ENCODE measurements around the gene ATXN7L3.
"Not testable (repeated sequence)": the region's sequence is repeated elsewhere in the genome, so short reads cannot be mapped to it uniquely, and the experiment has no call there.

Gene ATXN7L3

DNA sequence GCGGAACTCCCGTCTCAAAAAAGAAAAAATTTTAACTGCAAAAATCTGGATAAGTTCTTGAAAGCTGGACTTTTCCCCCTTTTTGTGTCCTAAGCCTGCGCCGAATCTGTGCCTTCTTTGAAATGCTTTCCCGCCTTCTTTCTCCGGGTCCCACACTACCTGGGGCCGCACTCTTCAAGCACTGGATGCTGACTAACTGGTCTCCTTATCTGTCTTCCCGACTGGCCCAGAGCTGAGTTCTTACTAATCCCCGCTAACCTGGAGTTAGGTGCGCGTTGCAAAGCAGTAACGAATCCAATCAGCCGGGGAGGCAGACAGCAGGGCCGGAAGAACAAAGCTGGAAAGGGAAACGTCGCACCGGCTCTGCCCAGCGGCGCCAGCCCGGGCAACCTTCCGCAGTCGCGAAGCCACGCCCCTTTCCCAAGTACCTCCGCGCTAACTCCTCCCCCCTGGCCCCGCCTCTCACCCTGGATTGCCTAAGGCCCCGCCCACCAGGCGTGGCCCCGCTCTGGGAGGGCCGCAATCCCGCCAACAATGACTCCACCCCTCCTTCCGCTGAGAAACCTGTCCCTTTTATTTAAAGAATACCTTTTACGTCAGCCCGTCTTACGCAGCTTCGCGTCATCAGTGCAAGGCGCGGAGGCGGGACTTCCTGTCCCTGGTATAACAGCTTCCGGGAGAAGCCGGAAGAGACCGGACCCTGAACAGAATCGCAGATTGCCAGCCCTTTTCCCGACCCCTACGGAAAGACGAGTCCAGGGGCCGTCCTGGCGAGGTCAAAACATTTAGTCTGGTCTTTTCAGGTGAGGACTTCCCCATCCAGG lies 13.2 kb downstream of the ATXN7L3 start, which contains the start of gene TMUB2:
Gene TMUB2, plus strand, starts transcription at position 666 of the 824 bp plus-strand sequence. CDS start 737 bp downstream, outside the sequence.
- DNase-seq: peak; percentile 99
- in situ Hi-C loops (cut with MboI; ENCODE audit: low pct_unique_long_range_greater_than_20kb, low sequenced_read_pairs): no loop called here

DNA sequence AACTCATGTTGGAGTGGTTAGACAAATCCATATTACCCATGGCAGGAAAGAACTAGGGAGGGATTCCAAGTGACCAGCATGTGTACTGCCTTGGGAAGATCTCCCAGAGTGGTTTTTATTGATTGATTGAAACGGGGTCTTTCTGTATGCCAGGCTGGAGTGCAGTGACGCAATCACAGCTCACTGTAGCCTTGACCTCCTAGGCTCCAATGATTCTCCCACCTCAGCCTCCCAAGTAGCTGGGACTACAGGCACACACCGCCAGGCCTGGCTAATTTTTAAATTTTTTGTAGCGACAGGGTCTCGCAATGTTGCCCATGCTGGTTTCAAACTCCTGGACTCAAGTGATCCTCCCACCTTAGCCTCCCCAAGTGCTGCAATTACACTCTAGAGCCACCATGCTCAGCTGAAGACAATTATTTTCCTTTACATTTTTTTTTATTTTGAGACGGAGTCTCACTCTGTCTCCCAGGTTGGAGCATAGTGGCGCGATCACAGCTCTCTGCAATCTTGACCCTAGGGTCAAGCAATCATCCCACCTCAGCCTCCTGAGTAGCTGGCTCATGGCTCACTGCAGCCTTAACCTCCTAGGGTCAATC lies 15.4 kb downstream of the ATXN7L3 start:
- DNase-seq: no peak
- in situ Hi-C loops (cut with MboI; ENCODE audit: low pct_unique_long_range_greater_than_20kb, low sequenced_read_pairs): no loop called here

DNA sequence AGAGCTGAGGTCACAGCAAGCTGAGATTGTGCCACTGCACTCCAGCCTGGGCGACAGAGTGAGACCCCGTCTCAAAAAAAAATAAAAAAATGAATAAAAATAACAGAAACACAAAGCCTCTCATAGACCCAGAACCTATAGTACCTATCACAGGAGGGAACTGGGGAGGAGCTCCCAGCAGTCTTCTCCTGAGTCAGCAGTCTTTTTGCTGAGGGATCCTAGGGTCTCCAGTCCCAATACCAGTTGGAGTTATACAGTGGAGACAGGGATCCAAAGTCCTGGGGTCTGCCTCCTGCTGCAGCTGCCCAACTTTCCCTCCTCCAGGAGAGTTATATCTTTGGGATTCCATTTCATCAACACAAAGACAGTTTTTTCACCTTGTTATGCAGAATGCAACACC lies 16.7 kb downstream of the ATXN7L3 start:
- in situ Hi-C loops (cut with MboI; ENCODE audit: low pct_unique_long_range_greater_than_20kb, low sequenced_read_pairs): no loop called here
- DNase-seq: no peak

DNA sequence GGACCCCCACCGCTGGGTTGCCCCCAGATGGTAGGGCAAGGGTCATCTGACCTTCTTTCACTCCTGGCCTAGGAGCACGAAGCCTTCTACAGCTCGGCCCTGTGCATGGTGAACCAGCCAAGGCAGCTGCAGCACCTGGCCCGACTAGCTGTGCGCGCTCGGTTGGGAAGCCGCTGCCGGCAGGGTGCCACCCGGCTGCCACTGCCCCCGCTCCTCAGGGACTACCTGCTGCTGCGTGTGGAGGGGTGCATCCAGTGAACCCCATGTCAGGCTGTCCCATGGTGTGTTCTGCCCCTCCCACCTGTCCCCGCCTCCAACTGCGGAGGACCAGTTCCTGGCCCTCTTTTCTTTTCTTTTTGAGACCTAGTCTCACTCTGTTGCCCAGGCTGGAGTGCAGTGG lies 21.6 kb downstream of the ATXN7L3 start:
- in situ Hi-C loops (cut with MboI; ENCODE audit: low pct_unique_long_range_greater_than_20kb, low sequenced_read_pairs): no loop called here

DNA sequence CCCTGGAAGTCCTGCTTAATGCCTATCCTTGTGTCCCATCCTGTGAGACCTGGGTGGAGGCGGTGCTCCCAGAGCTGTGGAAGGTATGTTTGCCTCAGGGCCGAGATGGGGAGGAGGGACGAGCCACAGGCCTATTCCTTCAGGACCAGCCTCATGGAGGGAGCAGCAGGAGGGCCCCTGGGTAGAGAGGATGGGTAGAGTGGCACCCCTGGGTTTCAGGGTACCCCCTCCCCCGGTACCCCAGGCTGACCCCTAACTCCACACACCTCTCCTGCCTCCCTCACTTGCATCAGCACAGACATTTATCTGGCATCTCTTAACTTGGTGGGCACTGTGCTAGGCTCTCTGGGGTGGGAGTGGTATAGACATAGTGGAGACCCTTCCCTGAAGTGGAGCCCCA lies 22.0 kb downstream of the ATXN7L3 start:
- DNase-seq: no peak
- in situ Hi-C loops (cut with MboI; ENCODE audit: low pct_unique_long_range_greater_than_20kb, low sequenced_read_pairs): no loop called here

More for the DNA sequence above, 21.6 kb downstream of the ATXN7L3 start:
- DNase-seq: no peak

DNA sequence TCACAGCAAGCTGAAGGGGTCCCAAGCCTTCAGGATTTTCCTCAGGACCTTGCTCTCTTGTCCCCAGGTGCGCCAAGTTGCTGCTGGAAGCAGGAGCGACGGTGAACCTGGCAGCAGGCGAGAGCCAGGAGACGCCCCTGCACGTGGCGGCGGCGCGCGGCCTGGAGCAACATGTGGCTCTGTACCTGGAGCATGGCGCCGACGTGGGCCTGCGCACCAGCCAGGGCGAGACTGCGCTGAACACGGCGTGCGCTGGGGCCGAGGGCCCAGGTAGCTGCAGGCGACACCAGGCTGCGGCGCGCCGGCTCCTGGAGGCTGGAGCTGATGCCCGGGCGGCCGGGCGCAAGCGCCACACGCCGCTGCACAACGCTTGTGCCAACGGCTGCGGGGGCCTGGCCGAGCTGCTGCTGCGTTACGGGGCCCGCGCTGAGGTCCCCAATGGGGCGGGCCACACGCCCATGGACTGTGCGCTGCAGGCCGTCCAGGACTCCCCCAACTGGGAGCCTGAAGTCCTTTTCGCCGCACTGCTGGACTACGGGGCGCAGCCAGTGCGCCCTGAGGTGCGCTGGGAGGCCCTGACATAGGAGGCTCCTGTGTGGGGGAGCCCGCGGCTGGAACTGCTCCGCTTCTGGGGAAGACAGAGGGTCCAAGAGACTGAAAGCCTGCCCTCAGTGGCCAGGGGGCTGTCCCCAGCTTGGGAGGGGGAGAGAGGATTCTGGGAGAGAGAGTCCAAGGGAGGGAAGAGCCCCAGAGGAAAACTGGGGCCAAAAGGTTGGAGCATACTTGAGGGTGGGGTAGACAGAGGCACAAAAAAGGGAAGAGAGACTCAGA lies 22.8 kb downstream of the ATXN7L3 start:
- DNase-seq: no peak
- in situ Hi-C loops (cut with MboI; ENCODE audit: low pct_unique_long_range_greater_than_20kb, low sequenced_read_pairs): no loop called here

DNA sequence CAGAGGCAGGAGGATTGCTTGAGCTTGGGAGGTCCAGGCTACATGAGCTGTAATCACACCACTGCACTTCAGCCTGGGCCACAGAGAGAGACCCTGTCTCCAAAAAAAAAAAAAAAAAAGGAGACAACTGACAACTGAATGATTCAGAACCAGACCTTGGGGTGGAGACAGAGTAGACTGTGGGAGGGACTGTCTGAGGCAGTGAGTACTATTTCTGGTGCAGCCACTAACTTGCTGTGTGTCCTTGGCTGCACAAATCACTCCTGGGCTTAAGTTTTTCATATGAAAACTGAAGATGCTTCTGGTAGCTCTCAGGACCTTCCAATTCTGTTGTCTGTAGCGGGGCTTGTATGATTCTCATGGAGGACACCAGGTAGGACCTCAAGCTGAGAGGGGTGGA lies 23.4 kb downstream of the ATXN7L3 start:
- in situ Hi-C loops (cut with MboI; ENCODE audit: low pct_unique_long_range_greater_than_20kb, low sequenced_read_pairs): no loop called here
- DNase-seq: no peak

DNA sequence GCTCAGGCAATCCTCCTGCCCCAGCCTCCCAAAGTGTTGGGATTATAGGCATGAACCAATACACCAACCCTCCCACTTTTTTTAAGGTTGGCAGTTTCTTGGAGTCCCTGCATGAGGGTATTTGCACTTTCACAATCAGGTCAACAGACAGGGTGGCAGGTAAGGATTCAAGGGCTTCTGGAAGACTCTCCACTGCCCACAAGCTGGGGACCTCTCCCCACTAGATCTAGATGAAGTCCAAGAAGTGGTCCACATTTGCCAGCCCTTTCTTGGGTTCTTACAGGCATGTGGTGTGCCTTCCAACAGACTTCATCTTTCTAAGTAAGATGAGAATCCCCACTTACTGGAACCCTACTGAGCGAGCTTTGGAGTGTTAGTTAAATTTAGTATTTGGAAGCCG lies 25.3 kb downstream of the ATXN7L3 start:
- DNase-seq: no peak
- in situ Hi-C loops (cut with MboI; ENCODE audit: low pct_unique_long_range_greater_than_20kb, low sequenced_read_pairs): no loop called here

DNA sequence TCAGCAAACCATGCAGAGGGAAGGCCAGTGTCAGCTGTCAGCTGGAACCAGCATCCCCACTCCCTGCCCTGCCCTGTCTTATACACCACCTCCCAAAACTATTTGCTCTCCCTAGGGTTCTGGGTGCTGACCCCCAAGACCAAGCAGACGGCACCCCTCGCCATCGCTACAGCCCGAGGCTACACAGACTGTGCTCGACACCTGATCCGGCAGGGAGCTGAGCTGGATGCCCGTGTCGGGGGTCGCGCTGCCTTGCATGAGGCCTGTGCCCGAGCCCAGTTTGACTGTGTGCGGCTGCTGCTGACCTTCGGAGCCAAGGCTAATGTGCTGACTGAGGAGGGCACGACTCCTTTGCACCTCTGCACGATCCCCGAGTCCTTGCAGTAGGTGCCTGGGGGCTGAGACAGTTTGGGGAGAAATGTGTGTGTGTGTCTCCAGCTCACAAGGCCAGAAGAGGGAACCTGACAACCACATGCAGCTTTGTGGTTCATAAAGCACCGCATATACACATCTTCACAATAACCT lies 27.7 kb downstream of the ATXN7L3 start:
- DNase-seq: no peak
- in situ Hi-C loops (cut with MboI; ENCODE audit: low pct_unique_long_range_greater_than_20kb, low sequenced_read_pairs): no loop called here

DNA sequence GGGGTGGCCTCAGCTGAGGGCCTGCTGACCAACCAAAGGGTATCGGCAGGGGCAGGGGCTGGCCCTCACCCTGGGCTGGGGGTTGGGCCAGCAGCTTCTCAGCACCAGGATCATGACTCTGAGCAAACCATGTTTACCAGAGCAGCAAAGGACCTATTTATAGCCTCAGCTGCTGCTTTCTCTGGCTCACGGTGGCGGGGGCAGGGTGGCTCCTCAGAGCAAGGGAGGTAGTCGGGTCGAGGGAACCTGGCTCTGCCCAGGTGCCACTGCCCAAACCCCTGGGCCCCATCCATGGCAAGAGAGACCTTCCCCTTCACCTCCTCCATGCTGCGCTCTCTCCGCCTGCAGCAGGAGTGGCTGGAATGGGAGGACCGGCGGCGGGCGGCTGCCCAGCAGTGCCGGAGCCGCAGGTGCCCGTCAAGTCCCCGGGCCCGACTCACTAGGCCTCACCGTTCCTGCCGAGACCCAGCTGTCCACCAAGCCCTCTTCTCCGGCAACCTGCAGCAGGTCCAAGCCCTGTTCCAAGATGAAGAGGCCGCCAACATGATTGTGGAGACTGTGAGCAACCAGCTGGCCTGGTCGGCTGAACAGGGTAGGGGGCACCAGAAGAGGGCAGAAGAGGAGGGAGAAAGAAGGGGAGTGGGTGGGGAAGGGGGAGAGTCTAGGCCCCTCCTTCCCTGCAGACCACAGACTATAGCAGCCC lies 29.0 kb downstream of the ATXN7L3 start, which contains the start of gene ASB16:
Gene ASB16, plus strand, starts transcription at position 206 of the 703 bp plus-strand sequence. Its CDS starts 86 bp downstream, at position 292.
- DNase-seq: no peak
- in situ Hi-C loops (cut with MboI; ENCODE audit: low pct_unique_long_range_greater_than_20kb, low sequenced_read_pairs): no loop called here

DNA sequence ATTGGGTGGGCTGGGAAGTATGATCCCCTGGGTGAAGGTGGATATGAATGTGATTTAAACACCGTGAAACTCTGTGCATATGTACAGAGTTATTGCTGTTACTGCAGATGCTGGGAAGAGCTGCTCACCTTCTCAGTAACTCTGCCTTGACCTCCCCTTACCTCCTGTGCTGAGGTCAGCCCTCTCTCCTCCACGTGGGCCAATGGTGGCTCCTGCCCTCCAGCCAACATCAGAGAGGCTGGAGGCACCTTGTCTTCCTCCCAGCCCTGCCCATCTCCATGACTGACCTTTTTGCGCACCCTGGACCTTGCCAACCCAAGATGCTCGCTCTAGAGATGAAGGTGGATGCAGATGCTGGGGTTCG lies 29.6 kb downstream of the ATXN7L3 start:
- in situ Hi-C loops (cut with MboI; ENCODE audit: low pct_unique_long_range_greater_than_20kb, low sequenced_read_pairs): no loop called here

DNA sequence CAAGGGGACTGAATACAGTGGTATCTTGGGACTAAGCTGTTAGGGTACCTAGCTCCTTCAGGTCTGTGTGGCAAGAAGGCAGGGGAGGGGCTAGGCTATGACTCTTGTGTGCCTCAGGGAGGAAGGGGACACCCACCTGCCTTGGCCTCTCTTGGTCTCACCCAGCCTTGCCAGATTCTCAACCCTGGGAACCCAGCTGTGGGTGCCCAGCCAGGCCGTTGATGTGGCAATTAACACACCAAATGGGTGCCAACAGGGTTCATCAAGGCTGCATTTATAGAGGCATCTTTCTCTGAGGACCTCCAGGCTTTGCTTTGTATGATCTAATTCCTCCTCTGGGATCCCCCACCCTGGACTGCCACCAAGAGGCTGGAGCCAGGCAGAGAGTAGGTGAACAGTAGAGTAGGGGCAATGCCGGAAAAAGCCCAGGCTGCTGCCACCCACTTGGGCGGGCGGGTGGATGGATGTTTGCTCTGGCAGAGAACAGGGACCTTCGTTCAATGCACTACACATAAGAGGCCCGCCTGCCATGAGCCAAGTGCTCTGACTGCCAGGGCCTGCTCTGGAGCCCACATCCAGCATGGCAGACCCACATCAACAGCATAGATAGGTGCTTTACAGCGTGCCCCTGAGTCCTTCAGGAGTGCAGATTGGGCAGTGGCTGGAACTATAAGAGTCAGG lies 32.4 kb downstream of the ATXN7L3 start:
- in situ Hi-C loops (cut with MboI; ENCODE audit: low pct_unique_long_range_greater_than_20kb, low sequenced_read_pairs): no loop called here

More for the DNA sequence above, 29.6 kb downstream of the ATXN7L3 start:
- no peak for DNase-seq

DNA sequence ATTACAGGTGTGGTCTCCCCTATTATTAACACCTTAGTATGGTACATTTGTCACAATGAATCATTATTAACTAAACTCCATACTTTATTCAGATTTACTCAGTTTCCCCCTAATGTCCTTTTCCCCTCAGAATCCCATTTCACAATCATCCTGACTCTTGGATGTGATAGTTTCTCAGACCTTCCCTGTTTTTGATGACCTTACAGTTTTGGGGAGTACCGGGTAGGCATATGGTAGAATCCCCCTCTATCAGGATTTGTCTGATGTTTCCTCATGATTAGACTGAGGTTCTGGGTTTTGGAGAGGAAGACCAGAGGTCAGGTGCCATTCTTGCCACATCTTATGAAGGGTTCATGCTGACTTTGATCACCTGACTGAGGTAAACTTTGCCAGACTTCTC lies 35.2 kb downstream of the ATXN7L3 start:
- in situ Hi-C loops (cut with MboI; ENCODE audit: low pct_unique_long_range_greater_than_20kb, low sequenced_read_pairs): no loop called here
- no peak for DNase-seq

More for the DNA sequence above, 32.4 kb downstream of the ATXN7L3 start:
- no peak for DNase-seq

DNA sequence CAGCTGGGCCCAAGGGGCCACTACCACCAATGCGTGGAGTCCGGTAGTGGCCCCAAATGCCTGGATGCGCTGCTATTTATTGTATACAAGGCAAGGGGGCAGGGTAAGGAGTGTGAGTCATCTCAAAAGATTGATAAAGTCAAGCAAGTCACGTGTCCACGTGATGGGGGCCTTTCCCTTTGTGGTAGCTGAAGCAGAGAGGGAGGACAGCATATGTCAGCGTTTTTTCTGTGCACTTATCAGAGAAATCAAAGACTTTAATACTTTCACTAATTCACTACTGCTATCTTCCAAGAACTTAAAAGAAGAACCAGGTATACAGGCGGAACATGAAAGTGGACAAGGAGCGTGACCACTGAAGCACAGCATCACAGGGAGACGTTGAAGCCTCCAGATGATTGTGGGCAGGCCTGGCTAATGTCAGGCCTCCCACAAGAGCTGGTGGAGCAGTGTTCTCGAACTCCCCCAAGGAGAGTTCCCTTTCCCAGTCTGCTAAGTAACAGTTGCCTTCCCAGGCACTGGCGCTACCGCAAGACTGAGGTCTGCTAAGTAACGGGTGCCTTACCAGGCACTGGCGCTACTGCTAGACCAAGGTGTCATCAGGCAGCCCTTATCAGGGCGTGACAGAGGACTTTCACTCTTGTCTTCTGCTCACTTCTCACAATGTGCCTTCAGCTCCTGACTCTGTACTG lies 40.0 kb downstream of the ATXN7L3 start:
- no peak for DNase-seq
- in situ Hi-C loops (cut with MboI; ENCODE audit: low pct_unique_long_range_greater_than_20kb, low sequenced_read_pairs): no loop called here

DNA sequence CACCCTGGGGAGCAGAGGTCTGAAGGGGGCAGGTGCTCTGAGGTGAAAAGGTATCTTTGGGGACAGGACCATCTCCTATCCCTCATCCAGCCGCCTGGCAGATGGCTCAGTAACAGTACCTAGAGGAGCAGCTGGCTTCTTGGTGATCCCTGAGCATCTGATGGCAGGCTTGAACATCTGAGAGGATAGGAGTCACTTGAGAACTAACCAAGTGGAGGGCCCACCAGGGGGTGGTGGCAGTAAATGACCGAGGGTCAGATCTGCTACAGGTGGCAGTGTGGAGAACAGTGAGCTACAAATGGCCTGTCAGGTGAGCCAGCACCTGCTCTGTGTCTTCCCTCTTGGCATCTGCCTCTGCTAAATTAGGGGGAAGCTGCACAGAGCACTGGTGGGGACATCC lies 44.2 kb downstream of the ATXN7L3 start:
- DNase-seq: no peak
- in situ Hi-C loops (cut with MboI; ENCODE audit: low pct_unique_long_range_greater_than_20kb, low sequenced_read_pairs): no loop called here

DNA sequence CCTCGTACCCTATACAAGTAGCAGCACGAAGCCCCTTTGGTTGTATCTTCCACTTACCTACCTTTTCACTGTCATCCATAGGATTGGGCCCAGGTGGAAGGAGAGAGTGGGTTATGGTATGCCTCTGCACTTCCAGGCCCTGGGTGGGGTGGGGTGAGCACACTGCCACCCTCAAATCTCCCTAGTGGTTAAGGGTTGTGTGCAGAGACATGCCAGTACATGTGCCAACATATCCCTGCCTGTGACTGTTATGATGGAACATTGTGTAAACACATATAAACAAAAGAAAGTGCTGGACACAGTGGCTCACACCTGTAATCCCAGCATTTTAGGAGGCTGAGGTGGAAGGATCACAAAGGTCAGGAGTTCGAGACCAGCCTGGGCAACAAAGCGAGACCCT lies 46.8 kb downstream of the ATXN7L3 start:
- in situ Hi-C loops (cut with MboI; ENCODE audit: low pct_unique_long_range_greater_than_20kb, low sequenced_read_pairs): no loop called here
- no peak for DNase-seq

DNA sequence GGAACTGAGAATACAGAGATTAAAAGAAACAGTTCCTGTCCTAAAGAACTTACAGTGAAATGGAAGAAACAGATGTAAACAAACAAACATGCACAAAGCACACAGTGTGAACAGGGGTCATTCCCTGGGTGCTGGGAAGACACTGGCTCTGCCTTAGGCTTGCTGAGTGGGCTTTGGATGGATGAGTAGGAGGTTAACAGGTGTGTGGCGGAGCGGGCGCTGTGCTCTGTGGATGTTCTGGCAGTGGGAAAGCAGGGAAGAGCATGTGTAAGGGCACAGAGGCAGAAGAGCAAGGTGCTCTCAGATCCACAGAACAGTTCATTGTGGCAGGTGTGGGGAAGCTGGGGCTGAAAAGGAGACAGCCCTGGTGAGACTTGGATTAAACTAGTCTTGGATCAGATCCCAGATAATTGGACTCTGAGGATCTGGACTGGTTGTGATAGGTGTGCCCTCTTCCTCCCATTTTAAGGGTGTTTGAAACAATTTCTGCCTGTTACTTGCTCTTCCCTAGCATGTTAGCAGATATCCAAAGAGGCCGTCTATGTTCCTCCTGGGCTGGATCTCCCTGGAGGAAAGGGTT lies 49.8 kb downstream of the ATXN7L3 start:
- no peak for DNase-seq
- in situ Hi-C loops (cut with MboI; ENCODE audit: low pct_unique_long_range_greater_than_20kb, low sequenced_read_pairs): no loop called here

DNA sequence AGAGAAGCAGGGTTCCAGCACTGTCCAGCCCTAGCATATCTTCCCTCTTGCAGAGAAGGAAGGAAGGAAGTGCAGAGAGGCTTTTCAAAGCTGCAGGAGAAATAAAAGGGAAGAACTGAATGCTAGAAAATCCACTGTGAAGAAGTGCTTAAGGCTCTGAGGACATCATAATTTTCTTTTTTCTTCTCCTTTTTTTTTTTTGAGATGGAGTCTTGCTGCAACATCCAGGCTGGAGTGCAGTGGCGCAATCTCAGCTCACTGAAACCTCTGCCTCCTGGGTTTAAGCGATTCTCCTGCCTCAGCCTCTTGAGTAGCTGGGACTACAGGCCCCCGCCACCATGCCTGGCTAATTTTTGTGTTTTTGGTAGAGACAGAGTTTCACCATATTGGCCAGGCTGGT lies 50.6 kb downstream of the ATXN7L3 start:
- in situ Hi-C loops (cut with MboI; ENCODE audit: low pct_unique_long_range_greater_than_20kb, low sequenced_read_pairs); DNase-seq: not testable (repeated sequence)

All from KBM-7 (cell line).